ENCODE measurements around the gene NEMP2.

DNA sequence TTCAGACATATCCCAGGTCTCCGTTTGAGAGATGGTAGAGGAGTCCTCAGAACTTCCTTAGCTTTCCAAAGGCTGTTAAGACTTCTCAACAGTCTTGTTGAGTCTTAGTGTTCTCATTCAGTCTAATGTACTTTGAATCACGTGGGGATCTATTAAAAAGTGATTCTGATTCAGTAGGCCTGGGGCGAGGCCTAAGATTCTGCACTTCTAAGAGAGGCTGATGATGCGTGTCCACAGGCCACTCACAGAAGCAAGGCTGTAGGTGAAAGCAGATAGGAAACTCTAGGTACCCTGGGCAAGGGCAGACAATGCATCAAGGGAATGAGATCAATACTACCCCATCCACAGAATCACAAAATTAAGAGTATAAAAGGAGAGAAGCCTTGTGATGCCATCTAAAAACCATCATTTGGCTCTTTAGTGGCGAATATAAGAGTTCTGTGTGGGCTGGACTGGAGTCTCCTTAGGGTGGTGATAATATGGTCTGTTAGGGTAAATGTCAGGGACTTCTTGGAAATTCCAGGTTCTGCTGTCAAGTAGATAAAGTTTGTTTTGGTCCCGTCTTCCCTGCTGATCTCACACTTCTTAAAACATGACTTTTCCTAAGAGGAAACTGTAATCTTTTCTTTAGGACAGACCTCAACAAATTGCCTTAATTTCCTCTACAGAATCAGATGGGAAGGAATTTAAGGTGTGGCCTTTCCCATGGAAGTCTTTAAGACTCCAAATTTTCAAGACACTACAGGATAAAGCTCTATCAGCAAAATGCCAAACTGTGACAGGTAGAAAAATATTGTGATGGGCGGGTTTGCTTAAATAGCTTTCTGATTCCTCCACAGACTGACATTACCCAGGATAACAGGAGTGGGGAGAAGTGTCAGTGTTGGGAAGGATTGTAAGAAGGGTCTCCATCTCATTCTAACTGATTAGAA lies 45.7 kb upstream of the NEMP2 start:
- no peak for TF ChIP-seq CTCF (optimal IDR thresholded peaks at IDR 0.05 in 1 of 3, IDR thresholded peaks at IDR 0.05 in 1 of 3, conservative IDR thresholded peaks at IDR 0.05 in 1 of 3; ENCODE audit: extremely low read depth in 1 of 3, insufficient read depth in 2 of 3, low read length in 3 of 3)
- no peak for TF ChIP-seq EZH2 (IDR thresholded peaks at IDR 0.05; ENCODE audit: low read length)
